Muscle of arm (tissue), 12 donors: ENCODE results near the gene NETO2. TPM values are rescaled to one million over a fixed set of nuclear protein-coding genes. Genes with fewer than 3 reads are reported as not detected.
"Not testable (repeated sequence)": the region's sequence is repeated elsewhere in the genome, so short reads cannot be mapped to it uniquely, and the experiment has no call there.

Source experiments
- DNase-seq: peaks from one replicate; pipeline ENCODE4 v3.0.0-alpha.2; 2013
- polyA plus RNA-seq, 12 donors: library from polyadenylated mRNA; unstranded; fragments of 120-200 nt; gene quantifications; one replicate each; pipeline ENCODE4 v1.2.1, GENCODE V29; 2013; ENCODE audit not compliant: insufficient read length in 12 of 12

NETO2 gene
- polyA plus RNA-seq, 12 donors = 6.4 to 40.2 (median 17.9) TPM; not detected in 1

DNA sequence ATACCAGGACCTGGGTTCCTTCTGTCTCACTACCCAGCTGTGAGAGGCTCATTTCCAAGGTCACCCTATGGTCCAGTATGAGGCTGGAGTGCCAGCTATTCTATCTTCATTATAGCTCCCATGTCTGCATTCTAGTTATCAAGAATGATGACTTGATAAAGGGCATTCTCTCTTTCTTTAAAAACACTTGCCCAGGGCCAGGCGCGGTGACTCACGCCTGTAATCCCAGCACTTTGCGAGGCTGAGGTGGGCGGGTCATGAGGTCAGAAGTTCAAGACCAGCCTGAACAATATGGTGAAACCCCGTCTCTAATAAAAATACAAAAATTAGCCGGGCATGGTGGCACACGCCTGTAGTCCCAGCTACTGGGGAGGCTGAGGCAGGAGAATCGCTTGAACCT, 5.8 kb downstream of the NETO2 start:
- not testable (repeated sequence) for DNase-seq

- DNase-seq = no peak
Observed at GRCh38 chr16:47136099-47136842, 7.5 kb downstream of the NETO2 start.

GRCh38 chr16:47134550-47134949, 9.2 kb downstream of the NETO2 start:
- DNase-seq = no peak

DNA sequence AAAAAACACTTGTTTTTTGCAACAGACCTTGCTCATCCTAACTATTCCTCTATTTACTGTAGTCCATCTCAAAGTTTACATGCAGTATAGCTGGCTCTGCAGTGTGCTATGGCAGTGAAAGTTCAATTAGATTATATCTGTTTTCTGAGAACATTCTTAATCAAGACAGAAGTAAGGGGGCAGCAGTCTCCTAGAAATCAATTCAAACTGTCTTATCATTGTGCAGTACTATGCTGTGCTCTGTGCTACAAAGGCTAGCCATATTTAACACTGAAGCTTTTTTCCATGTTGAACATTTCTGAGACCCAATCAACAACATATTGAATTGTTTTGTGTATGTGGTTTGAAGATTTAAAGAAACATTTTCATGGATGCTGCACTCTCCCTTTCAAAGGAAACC, 11.4 kb downstream of the NETO2 start:
- DNase-seq = no peak

- no peak for DNase-seq
Observed at GRCh38 chr16:47129755-47130435, 13.8 kb downstream of the NETO2 start.

DNA sequence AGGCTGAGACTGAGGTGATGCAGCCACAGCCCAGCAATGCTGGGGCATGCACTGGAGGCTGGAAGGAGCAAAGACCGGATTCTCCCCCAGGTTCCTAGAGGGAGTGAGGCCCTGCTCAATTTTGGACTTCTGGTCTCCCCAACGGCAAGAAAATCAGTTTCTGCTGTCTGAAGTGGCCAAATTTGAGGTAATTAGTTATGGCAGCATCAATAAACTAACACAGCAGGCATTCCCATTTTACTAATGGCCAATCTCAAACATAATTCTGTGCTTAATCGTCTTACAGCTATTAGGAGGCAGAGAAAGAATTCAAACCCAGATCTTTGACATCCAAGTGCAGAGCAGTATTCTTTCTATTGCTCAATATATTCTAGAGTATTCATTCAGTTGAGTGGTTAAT, 16.2 kb downstream of the NETO2 start:
- DNase-seq = no peak

DNA sequence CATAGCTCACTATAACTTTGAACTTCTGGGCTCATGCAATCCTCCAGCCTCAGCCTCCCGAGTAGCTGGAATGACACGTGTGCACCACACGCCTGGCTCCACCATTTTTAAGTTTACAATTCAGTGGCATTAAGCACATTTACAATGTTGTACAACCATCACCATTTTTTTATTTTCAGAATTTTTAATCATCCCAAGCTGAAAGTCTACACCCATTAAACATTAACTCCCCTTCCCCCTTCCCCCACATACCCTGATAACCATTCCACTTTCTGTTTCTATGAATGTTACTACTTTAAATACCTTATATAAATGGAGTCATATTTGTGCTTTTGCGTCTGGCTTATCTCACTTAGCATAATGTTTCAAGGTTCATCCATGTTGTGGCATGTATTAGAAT, 18.0 kb downstream of the NETO2 start:
- DNase-seq = no peak

DNA sequence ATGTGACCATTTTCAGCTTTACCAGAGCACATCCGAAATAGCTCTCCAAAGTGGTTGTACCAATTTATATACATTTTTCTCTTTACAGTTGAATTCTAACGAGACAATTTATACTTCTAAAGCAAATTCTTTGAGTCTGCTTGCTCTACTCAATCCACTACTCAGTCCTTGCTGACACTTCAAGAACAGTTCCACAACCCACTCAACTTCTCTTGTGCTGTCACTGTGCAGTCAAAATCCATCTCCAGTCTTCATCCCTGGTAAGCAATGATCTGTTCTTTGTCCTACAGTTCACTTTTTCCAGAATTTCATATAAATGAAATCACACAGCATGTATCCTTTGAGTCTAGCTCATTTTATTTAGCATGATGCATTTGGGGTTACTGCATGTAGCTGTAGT, 30.6 kb downstream of the NETO2 start:
- DNase-seq = no peak

GRCh38 chr16:47110939-47111338, 32.8 kb downstream of the NETO2 start:
- no peak for DNase-seq

DNA sequence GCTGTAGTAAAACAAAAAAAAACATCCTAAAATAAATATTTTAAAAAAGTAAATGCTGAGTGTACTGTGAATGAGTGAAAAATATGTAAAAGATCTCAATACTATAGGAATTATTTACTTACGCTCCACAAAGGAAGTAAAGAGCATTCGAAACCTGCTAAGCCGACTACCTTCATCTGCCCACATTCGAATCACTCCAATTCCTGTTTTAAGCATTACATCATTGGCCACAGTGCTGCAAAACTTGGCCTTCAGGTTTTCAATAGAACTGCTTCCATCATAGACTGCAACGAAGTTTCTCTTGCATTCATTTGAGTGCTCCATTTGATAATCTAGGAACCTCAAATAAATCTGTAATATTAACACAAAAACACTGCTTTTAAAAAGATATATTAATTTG, 34.4 kb downstream of the NETO2 start:
- DNase-seq = no peak

- not testable (repeated sequence) for DNase-seq
Observed at GRCh38 chr16:47102921-47103320, 40.8 kb downstream of the NETO2 start.

GRCh38 chr16:47097154-47097553, 46.6 kb downstream of the NETO2 start:
- DNase-seq = not testable (repeated sequence)

DNA sequence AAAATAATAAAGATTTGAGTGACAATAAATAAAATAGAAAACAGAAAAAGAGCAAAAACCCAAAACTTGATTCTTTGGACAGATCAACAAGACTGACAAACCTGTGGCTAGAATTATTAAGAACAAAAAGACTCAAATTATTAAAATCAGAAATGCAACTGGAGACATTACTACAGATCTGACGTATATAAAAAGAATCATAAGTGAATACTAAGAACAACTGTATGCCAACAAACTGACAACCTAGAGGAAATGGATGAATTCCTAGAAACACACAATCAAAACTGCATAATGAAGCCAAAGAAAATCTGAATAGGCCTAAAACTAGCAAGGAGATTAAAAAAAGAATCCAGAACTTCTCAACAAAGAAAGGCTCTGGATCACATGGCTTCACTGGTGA, 47.4 kb downstream of the NETO2 start:
- DNase-seq = no peak

DNA sequence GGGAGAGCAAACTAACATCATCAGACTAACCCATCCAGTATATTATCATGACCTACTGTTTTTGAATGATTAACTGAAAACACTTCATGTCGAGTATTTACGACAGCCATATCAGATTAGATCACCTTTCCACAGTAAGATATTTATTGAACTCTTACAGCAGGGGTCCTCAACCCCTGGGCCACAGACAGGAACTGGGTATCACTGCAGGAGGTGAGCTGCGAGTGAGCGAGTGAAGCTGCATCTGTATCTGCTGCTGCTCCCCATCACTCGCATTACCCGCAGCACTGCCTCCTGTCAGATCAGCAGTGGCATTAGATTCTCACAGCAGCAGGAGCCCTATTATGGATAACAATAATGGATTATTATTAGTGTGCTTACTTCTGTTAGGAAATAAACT, 59.5 kb downstream of the NETO2 start:
- DNase-seq = no peak

- DNase-seq = no peak
Observed at GRCh38 chr16:47082099-47082865, 61.5 kb downstream of the NETO2 start.

DNA sequence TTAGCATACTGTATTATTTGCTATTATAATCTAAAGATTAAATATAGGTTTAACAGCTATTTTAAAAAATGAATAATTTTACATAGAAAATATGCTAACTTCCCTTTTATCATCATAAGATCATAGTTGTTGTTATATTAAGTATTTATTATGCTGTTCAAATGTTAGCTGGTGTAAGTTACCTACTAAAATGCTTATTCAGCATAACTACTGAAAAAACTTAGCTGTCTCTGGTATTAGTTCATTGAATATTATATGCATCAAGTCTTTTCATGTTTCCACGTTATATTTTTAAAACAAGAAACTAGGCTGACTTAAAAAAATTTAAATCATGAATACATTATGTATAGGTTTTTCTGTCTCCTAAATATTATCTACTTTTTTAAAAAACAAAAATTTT, 62.6 kb downstream of the NETO2 start:
- no peak for DNase-seq

- DNase-seq = no peak
Observed at GRCh38 chr16:47079860-47080259, 63.9 kb downstream of the NETO2 start.

GRCh38 chr16:47073223-47074155, 70.3 kb downstream of the NETO2 start:
- DNase-seq = no peak

GRCh38 chr16:47072158-47072557, 71.6 kb downstream of the NETO2 start:
- no peak for DNase-seq

GRCh38 chr16:47069841-47070584, 73.7 kb downstream of the NETO2 start:
- no peak for DNase-seq

GRCh38 chr16:47069313-47069712, 74.4 kb downstream of the NETO2 start:
- DNase-seq = no peak
